OCI-M1 (cell line): ENCODE results near the gene ACVR1.

Source experiments
- DNase-seq: peaks from one replicate; lab custom pipeline; 2025; lab: John Stamatoyannopoulos, UW

Gene ACVR1

DNA sequence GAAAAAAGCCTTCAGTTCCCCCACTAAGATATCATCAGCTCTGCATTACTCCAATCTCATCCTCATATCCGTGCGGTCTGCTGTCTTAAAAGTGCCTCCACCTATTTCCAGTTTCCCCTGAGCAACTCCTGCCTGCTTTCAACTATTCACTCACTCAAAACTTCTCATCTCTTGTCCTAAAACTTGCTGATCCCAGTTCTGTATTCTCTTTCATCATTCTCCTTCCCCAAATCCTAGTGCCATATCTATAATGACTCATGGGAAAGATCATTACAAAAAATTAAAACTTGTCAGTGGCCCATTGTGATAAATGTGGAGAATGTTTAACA lies 20.0 kb downstream of the ACVR1 start:
- DNase-seq = peak; percentile 25

- DNase-seq = no peak
These were observed 22.3 kb downstream of the ACVR1 start for GRCh38 chr2:157853820-157854219.

GRCh38 chr2:157853211-157853610 lies 22.9 kb downstream of the ACVR1 start:
- DNase-seq = peak; percentile 26

GRCh38 chr2:157849591-157849990 lies 26.5 kb downstream of the ACVR1 start:
- no peak for DNase-seq

DNA sequence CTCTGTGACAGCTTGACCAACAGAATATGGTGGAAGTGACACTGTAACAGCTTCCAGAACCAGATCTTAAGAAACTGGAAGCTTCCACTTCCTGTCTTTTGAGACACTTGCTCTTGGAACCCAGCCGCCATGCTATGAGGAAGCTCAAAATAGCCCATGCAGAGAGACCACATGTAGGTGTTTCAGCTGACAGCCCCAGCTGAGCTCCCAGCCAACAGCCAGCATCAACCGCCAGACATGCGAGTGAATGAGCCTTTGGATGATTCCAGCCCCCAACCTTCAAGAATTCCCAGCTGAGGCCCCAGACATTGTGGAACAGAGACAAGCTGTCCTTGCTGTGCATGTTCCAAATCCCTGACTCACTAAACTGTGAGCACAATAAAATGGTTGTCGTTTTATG lies 27.9 kb downstream of the ACVR1 start:
- DNase-seq = no peak

DNA sequence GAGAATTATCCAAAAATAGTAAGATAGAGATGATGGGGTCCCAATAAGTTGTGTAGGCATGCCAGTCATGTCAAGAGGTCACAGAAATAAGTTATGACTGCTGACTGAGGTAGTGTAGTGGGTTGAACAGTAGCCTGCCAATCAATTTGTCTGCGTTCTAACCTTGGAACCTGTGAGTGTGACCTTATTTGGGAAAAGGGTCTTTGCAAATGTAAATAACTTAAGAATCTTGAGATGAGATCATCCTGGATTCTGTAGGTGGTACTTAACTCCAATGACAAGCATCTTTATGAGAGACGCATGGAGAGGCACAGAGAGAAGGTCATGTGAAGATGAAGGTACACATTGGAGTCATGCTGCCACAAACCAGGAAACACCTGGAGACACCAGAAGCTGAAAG lies 31.0 kb downstream of the ACVR1 start:
- DNase-seq = no peak

DNA sequence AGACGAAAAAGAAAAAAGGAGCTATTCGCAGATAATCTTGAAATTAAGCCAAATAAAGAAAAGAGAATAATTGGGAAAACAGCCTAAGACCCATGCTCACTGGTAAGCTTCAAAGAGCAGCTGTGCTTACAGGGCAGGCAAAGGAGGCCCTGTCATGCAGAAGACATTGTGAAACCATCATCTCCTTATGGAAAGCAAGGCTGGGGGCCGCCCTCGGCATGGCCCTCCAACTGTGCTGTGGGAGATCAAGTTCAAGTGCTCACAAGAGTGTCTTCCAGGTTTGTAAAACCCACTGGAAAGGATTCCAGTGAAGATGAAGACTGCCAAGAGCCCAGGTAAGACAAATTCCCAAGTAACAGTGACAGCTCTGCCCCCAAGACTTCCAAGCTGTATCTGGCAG lies 32.2 kb downstream of the ACVR1 start:
- DNase-seq = no peak

- DNase-seq = no peak
These were observed 33.0 kb downstream of the ACVR1 start for GRCh38 chr2:157843081-157843480.

DNA sequence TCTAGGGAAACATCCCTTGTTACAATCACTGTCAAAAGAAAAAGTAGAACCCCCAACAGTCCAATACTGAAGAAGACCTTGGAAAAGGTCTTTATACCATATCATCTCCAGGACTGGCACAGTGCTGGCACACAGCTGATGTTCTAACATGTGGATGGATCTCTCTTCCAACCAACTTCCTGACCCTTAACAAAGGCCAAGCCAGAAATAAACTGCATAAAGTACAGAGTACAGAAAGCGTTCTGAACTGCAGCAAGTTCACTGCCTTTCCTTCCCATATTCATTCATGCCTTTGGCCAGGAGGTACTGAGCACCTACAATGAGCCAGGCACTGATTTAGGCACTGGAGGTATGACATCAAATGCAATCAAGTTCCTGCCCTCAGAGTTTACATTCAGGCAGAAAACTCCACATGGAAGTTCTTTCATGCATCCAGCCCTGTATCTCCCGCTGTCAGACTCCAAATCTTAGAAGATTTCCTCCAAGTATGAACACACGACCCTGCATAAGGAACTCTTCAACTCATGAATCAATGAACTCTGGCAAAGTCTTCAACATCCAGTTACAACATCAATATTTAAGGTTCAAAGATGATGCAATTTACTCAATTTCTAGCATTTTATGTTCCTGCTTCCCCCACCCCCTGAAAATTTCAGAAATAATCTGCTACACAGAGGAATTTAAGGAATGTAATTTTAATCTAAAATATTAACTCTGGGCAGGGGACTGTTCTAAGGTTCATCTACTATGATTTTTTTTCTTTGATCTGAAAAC lies 33.8 kb downstream of the ACVR1 start:
- no peak for DNase-seq

- DNase-seq = no peak
These were observed 34.6 kb downstream of the ACVR1 start for GRCh38 chr2:157841485-157841884.

DNA sequence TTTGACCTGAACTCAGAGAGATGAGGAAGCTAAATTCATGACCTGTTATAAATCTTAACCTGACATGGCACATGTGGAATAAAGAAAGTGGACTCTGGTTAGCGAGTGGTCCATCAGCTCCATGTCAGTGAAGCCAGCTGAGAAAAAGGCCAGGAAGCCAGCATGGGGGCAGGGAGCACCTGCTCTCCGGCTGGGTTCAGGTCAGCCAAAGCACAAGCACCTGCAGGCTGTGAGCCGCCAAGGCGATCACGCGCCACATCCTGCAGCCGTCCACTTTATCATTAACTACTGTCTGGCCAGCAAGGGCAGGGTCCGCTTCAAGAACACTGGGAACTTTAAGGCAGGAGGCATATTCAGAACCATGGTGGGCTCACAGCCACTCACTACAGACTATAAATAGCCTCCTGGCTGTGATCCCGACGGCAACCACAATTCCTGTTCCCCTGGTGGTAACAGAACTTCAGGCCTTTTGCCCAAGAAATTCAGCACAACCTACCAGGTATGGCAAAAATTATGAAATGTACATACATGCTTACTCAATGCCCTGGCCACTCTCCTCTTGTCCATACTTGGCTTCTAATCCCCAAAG lies 35.5 kb downstream of the ACVR1 start:
- no peak for DNase-seq

- DNase-seq = no peak
These were observed 36.3 kb downstream of the ACVR1 start for GRCh38 chr2:157839822-157840221.

DNA sequence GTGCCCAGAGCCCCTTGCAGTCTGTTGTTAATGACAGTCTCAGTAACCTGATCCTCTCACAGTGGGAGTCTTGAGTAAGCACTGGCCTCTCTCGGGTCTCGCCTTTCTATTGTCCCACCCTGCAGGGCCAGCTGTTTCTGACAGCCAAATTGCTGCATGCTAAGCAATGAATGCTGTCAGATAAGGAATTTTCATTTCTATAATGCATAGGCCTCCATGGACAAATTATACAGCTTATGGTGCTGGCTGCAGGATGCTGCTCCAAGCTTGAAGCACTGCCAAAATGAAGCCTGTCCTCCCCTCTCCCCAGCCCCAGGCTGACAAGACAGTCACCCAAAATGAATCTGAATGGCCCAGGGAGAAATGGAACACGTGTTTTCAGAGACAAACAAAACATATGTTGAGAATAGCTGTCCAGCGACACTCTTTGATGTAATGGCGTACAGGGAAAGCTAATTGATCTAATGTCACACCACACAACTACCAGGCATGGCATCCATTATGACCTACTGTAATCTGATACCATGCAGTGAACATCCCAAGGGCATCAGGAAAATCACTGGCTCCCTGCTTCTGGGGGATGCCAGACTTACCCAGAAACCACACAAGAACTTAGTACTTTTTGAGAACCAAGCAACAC lies 36.8 kb downstream of the ACVR1 start:
- peak; percentile 45 for DNase-seq

DNA sequence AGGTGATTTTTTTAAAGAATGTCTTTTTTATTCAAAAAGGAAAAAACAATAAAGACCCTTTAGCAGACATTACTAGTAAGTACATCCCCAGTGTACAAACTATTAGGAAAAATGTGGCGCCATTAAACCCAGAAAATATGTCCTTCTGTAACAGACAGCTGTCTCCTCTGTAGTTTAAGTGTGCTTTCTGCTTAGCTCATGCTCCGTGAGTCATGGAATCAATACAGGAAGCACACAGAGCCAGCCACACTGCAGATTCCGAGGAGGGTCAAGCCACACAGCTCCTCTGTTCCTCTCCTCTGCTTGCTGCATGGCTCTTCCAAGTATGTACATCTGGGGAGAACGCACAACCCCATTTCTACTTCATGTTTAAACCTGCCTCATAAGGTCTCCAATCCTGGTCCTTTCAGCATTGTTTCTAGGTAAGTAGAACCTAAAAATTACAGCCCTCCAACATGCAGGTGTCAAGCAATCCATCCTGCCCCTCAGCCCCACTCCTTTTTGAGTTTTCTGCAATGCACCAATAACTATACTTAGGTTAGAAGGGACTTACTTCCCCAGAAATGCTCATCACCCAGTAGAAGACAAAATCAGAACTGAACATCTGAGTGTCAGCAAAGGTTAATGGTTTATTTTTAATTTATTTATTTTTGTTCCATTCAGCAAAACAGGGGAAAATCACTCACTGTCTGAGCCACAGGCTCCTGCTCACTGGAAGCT lies 37.5 kb downstream of the ACVR1 start:
- DNase-seq = peak; percentile 89

- peak; percentile 73 for DNase-seq
These were observed 38.2 kb downstream of the ACVR1 start for GRCh38 chr2:157837851-157838441.

DNA sequence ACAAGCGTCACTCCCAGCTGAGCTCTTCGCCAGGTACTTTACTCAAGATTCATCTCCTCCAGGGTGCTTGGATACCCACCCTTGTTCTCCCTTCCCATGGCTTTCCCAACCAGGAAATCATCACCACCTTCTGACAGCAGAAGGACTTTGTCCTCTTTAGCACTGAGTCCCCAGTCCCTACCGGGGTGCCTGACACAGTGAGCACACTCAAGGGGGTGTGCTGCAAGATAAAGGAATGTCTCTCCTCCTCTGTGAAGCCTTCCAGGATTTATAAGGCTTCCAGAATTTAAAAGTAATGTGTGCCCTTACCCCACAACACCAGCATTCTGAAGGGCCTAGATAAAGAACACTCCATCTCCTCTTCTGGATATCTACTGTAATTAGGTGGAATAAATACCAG lies 39.6 kb downstream of the ACVR1 start:
- DNase-seq = no peak

DNA sequence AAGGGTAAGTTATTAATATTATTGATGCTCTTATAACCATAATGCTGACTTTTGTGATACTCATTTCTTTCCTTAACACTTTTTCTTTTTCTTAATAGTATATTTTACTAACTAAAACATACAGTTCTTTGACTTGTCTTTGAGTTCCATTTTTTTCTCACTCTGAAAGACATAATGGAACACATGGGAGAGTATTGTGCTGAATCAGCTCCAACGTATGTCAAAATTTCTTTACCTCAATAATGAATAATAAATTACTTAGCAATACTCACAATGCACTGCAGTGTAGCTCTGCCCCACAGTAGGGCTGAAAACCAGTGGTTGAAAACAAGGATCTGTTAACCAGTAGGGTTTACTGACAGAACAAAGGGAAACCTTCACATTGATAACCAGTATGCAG lies 40.7 kb downstream of the ACVR1 start:
- DNase-seq = no peak

DNA sequence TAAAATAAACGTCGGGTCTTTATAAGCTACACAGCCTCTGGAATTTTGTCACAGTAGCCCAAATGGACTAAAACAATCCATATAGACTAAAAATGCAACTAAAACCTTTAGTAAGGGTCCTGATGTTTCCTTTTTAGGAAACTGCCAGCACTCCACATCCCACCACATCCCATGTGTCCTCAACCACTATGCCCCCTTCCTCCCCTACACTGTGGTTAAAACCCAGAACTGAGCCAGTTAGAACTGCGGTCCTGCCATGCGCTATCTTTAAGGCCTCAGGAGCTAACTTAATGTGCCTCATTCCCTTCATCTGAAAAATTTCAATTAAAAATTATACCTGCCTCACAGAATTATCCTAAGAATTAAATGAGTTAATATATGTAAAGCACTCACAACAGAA lies 41.1 kb downstream of the ACVR1 start:
- no peak for DNase-seq

DNA sequence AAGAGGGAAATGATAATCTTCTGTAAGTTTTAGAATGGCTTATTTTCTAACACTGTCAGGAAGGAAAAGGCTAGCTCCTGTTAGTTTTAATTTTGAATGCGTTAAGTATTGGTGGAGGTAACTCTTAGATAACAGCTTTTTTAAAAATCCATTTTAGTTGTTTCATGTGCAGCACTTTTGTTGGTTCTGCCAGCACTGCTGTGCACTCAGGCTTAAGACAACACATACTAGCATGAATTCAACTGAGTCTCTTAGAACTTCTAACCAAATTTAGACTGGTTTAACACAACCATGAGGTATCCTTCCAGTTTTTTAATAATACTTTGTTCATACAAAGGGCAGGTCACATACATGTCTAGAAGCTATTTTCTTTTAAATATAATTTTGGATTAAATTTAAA lies 42.4 kb downstream of the ACVR1 start:
- DNase-seq = no peak

GRCh38 chr2:157831573-157832315 lies 44.4 kb downstream of the ACVR1 start:
- DNase-seq = peak; percentile 25

DNA sequence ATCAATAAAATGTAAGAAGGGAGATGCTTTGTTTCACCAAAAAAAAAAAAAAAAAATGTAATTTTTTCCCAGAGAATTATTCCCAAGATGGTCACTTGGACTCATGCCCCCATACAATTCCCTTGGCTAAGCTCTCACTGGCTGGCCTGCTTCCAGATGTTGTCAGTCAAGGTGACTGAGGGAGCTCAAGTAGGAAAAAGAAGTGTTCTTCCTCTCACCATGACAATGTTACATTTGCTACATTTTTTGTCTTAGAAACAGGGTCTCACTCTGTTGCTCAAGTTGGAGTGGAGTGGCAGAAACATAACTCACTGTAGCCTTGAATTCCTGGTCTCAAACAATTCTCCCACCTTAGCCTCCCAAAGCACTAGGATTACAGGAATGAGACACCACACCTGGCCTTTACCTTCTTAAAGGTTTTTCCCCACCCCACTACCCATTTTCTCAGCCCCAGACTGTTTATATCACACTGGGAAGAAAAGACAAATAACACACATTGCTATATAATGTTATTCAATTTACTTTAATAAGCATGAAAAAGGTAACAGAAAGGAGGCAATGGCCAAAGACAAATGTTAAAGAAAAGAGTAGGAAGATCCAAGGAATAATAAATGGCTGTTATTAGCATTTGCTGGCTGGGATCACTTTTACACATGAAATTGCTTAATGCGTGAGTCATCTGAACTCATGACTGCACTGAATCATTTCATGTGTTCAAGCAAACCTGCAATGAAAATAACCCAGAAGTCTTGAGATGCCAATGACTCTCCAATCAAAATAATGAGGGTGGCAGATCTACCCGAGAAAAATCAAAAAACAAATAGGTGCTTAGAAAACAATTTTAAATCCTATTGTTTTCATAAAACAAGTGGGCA lies 45.2 kb downstream of the ACVR1 start:
- DNase-seq = peak; percentile 53
